Coronary artery (tissue), 2 donors: Measurements from ENCODE around the gene BTBD17.

Experiments used
- DNase-seq: peaks from one replicate; pipeline ENCODE4 v3.0.0-alpha.2; 2017; ENCODE audit warnings: low spot score
- H3K27ac ChIP-seq, 2 donors: fragments of 200-600 bp; sonication (generic); one replicate each; pipeline ENCODE4 v1.5.1; 2016 to 2019
- H3K4me3 ChIP-seq: fragments of 200-600 bp; sonication (generic); 2 replicates; pipeline ENCODE4 v1.5.1; 2016; ENCODE audit warnings: mild to moderate bottlenecking, moderate library complexity
- CTCF ChIP-seq: fragments of 200-600 bp; sonication (generic); IDR thresholded peaks from one replicate; pipeline ENCODE4 v1.5.1; 2019; ENCODE audit warnings: antibody characterized with exemption

BTBD17 gene

GRCh38 chr17:74392848-74393247 lies 31.2 kb upstream of the BTBD17 start:
- H3K27ac ChIP-seq: no peak overlapping the region
- no peak for DNase-seq
- no peak overlapping the region for H3K4me3 ChIP-seq
- TF ChIP-seq CTCF: no peak

DNA sequence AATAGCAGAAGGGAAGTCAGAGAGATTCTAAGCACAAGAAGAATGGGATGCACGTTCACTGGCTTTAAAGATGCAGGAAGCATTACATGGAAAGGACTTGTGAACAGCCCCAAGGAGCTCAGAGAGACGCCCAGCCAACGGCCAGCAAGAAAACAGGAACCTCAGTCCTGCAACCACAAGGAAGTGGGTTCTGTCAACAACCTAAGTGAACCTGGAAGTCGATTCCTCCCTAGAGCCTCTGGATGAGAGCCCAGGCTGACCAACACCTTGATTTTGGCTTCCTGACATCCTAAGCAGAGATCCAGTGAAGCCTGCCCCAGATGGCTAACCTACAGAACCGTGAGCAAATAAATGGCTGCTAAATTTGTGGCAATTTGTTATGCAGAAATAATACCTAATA lies 30.1 kb upstream of the BTBD17 start:
- no peak overlapping the region for H3K4me3 ChIP-seq
- no peak for TF ChIP-seq CTCF
- DNase-seq: no peak
- no peak overlapping the region for H3K27ac ChIP-seq

DNA sequence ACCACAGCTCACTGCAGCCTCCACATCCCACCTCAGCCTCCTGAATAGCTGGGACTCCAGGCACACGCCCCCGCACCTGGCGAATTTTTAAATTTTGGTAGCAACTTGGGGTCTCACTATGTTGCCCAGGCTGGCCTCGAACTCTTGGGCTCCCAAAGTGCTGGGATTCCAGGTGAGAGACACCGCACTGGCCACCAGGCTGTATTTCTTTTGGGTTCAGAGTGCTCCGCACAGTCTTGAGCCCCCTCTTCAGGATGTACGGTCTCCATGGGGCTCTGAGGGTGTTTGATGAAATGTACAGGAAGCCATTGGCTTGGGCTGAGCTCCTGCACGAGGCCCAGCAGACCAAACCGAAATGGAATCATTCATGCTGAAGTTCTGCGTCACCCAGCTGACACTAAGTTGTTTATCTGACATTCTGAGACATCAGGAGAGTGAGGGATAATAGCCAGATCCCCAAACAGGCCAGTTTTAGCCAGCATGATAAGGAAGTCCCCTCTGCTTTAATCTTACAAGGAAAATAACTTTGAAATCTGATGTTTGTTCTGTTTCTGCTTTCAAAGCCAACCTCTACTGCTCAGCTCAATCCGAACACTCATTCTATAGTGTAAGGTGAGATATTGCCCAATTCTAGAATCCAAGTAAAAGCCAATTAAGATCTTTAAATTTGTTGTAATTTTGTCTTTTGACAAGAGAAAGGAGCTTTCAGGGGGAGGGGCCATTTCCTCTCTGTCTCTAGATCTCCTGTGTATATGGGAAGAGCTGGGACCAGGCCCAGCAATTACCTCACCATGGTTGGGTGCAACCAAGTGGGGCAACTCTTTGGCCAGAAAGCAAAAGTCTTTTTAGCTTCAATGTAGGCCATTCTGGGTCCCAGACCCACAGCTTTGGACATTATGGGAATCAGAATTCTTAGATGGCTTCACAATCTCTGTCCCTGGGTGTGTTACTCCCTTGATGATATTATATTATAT lies 29.3 kb upstream of the BTBD17 start:
- DNase-seq: no peak
- H3K27ac ChIP-seq: no peak overlapping the region
- no peak for TF ChIP-seq CTCF
- H3K4me3 ChIP-seq: no peak overlapping the region

- Histone ChIP-seq H3K4me3 (no peak overlapping the region), H3K27ac (no peak overlapping the region)
- no peak for DNase-seq
- no peak for TF ChIP-seq CTCF
Measured at GRCh38 chr17:74389937-74390679, 28.4 kb upstream of the BTBD17 start.

- H3K4me3 ChIP-seq: no peak overlapping the region
- no peak overlapping the region for H3K27ac ChIP-seq
- no peak for DNase-seq
- TF ChIP-seq CTCF: no peak
Measured at GRCh38 chr17:74389084-74389753, 27.6 kb upstream of the BTBD17 start.

GRCh38 chr17:74387365-74388218 lies 25.9 kb upstream of the BTBD17 start:
- no peak for TF ChIP-seq CTCF
- no peak for DNase-seq
- H3K27ac ChIP-seq: no peak overlapping the region
- no peak overlapping the region for H3K4me3 ChIP-seq
